ENCODE results near the gene C19orf47.

GRCh38 chr19:40360020-40360707, 12.0 kb upstream of the C19orf47 start:
- TF ChIP-seq EZH2phosphoT487 (IDR thresholded peaks at IDR 0.05; ENCODE audit: borderline replicate concordance, low read depth, low read length) (no peak), CTCF (conservative IDR thresholded peaks at IDR 0.05; ENCODE audit: low read length) (no peak)

Measured in OCI-LY7 (cell line).